Measurements from ENCODE around the gene SYT17.

The SYT17 gene, protein sequence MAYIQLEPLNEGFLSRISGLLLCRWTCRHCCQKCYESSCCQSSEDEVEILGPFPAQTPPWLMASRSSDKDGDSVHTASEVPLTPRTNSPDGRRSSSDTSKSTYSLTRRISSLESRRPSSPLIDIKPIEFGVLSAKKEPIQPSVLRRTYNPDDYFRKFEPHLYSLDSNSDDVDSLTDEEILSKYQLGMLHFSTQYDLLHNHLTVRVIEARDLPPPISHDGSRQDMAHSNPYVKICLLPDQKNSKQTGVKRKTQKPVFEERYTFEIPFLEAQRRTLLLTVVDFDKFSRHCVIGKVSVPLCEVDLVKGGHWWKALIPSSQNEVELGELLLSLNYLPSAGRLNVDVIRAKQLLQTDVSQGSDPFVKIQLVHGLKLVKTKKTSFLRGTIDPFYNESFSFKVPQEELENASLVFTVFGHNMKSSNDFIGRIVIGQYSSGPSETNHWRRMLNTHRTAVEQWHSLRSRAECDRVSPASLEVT

GRCh38 chr16:19167710-19168370, at the start of gene SYT17:
TSS of gene SYT17 (plus strand) at chr16:19168240. CDS start at chr16:19168647, 407 bp downstream.
- DNase-seq (ENCODE audit: low read depth in 2 of 2) = no peak

GRCh38 chr16:19118938-19119431, 49.1 kb upstream of the SYT17 start:
- DNase-seq (ENCODE audit: low read depth in 2 of 2) = peak in 1 of 2 donors; percentile 8

DNA sequence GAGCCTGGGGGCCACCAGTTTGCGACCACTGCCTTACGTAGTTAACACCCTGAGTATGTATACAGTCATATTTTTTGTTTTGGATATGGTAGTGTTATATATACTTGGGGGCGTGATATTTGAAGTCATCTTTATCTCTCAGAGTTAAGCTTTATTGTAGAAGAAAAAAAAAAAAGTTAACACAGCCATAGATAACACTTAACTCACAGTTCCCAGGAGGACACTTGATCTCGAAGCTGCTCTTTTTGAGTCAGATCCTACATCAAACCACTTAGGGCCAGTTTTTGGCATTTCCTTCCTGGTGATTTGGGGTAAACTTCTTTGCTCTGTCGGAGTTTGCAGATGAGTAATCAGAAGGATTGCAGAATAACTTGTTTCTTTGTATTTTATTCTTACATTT, 48.5 kb upstream of the SYT17 start:
- no peak for DNase-seq (ENCODE audit: low read depth in 2 of 2)

DNA sequence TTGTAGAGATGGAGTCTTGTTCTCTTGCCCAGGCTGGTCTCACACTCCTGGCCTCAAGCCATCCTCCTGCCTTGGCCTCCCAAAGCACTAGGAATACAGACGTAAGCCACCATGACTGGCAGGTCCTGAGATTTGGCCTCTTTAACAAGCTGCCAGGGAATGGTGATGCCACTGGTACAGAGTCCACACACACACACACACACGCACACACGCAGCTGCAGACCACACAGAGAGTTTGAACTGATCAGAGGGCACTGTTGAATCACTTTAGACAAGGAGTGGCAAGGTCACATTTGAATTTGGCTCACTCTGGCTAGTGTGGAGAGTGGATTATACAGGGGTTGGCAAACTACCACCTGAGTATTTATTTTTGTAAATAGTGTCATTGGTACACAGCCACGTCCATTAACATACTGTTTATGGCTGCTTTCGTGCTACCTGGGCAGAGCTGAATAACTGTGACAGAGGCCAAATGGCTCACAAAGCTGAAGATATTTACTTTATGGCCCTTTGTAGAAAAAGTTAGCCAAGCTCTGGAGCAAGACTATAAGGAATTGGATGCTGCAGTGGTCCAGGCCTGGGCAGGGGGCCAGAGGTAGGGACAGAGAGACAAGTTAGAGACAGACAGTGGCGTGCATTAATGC, 44.4 kb upstream of the SYT17 start:
- DNase-seq (ENCODE audit: low read depth in 2 of 2) = no peak

DNA sequence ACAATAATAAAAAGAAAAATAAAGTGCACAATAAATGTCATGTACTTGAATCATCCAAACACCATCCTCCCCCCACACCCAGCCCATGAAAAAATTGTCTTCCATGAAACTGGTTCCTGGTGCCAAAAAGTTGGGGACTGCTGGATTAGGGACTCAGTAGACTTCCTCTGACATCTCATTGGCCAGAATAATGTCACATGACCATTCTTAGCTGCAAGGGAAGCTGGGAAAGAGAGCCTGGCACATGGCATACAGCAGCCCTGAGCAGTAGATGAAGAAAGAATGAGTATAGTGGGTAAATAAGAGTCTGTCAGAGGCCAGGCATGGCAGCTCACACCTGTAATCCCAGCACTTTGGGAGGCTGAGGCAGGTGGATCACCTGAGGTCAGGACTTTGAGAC, 41.7 kb upstream of the SYT17 start:
- DNase-seq (ENCODE audit: low read depth in 2 of 2) = no peak

- DNase-seq (ENCODE audit: low read depth in 2 of 2) = no peak
Observed at GRCh38 chr16:19127205-19127604, 40.8 kb upstream of the SYT17 start.

DNA sequence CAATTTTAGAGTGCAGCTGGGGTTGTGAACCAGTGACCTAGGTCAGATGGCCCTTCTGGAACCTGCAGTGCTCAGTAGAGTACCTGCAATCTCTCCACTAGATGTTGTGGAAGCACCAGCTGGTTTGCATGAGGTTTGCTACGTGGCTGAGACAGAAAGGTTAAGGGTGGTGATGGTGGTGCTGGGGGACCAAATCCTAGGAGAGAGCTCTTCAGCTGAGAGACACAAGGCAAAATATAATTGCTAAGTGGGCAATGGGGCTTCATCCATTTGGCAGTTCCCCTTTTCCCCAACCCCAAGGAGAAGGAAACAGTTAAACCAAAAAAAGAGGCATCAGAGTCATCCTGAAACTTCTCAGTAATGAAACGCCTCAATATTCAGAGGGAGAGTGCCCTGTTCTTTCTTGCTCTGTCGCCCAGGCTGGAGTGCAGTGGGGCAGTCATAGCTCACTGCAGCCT, 40.3 kb upstream of the SYT17 start:
- no peak for DNase-seq (ENCODE audit: low read depth in 2 of 2)

DNA sequence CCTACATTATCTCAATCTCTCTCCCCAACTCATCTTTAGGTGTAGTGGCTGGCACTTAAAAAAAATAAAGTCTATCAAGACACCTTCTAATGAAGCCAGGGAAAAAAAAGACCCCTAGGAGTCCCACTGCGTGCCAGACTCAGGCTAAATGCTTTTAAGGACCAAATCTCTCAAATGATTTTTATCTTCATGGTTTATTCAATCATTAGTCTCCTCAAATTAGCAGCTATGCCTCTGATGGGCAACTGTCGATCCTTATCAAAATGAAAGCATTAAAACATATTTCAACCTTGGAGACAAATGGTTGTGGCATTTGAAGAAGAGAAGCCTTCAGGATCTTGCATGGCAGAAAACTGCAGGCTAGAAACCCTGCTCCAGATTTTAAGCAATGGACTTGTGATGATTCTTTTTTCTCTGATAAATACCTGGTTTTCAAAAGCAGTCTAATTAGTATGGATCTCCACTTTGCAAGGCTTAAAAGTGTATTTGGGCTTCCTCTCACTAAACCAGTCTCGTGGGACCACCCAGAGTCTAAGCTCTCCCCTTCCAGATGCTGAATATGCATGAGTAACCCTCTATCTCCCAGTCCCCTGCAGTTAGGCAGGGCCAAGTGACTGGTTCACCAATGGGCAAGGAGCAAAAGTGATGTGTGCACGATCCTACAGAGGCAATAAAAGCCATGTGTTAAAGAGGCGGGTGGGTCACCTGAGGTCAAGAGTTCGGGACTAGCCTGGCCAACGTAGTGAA, 39.4 kb upstream of the SYT17 start:
- DNase-seq (ENCODE audit: low read depth in 2 of 2) = no peak

- DNase-seq (ENCODE audit: low read depth in 2 of 2) = no peak
Observed at GRCh38 chr16:19130385-19130784, 37.7 kb upstream of the SYT17 start.

GRCh38 chr16:19130852-19131824, 36.9 kb upstream of the SYT17 start:
- no peak for DNase-seq (ENCODE audit: low read depth in 2 of 2)

DNA sequence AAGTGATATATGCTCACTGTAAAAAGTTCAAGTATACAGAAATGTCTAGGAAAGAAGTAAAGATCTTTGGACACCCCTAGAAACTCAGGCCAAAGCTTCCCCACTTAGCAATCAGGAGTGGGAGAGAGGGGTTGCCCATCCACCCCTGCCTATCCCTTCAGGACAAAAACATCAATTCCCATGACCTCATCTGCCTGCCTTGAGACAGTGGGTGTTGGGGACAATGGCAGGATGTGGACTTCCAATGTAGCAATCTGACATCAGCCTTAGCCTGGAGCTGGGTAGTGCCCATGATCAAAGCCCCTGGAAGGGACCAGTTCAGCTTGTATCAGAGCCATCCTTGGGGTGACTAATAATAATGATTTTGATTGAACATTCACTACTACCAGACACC, 36.2 kb upstream of the SYT17 start:
- no peak for DNase-seq (ENCODE audit: low read depth in 2 of 2)

- DNase-seq (ENCODE audit: low read depth in 2 of 2) = no peak
Observed at GRCh38 chr16:19132255-19132654, 35.8 kb upstream of the SYT17 start.

GRCh38 chr16:19132898-19133297, 35.1 kb upstream of the SYT17 start:
- DNase-seq (ENCODE audit: low read depth in 2 of 2) = no peak

DNA sequence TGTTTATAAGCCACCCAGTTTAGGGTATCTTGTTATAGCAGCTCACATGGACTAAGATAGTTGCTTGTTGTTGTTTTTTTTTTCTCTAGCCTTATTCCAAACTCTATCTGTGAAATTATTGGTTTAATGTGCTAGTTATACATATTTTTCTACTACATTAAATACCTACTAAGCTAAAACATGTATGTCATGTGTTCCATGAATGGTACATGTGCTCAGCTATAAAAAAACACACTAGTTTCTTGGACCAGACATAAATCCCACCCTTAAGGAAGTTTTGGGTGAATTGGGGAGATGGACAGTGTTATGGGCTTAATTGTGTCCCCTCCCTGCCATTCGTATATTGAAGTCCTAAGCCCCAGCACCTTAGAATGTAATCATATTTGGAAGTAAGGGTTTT, 34.4 kb upstream of the SYT17 start:
- no peak for DNase-seq (ENCODE audit: low read depth in 2 of 2)

- no peak for DNase-seq (ENCODE audit: low read depth in 2 of 2)
Observed at GRCh38 chr16:19135201-19135842, 32.7 kb upstream of the SYT17 start.

GRCh38 chr16:19135896-19136438, 32.1 kb upstream of the SYT17 start:
- no peak for DNase-seq (ENCODE audit: low read depth in 2 of 2)

- DNase-seq (ENCODE audit: low read depth in 2 of 2) = no peak
Observed at GRCh38 chr16:19136549-19137196, 31.4 kb upstream of the SYT17 start.

DNA sequence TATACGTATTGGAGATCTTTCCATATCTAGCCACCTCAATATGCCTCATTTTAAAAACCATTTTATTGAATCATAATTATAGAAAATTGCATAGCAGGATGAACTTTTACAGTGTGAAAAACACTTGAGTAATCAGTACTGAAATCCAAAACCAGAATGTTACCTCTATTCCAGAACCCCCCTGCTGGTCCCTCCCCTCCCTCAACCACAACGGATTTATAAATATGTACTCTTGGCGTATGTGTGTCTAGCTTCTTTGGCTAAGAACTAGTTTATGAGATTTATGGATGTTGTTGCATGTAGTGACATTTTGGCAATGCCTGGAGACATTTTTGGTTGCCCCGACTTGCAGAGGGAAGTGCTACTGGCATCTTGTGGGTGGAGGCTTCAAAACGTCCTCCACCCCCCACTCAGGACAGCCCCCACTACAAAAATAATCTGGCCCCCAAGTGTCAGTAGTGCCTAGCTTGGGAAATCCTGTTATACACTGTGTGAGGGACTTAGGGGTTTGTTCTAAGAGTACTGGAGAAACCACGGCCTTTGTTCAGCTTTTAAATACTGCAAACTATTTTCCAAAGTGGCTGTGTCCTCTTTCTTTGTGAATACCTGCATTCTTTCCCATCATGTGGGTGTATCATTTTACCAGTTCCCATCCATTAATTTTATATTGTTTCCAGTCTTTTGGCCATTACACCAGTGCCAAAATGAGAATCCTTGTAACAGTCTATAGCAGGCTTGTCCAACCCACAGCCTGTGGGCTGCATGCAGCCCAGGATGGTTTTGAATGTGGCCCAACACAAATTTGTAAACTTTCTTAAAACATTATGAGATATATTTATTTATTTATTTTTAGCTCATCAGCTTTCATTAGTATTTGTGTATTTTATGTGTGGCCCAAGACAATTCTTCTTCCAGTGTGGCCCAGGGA, 30.6 kb upstream of the SYT17 start:
- DNase-seq (ENCODE audit: low read depth in 2 of 2) = no peak
